ENCODE results near the gene SIMC1. TPM values are rescaled to one million over a fixed set of nuclear protein-coding genes. Genes with fewer than 3 reads are reported as not detected.

Gene SIMC1
- total RNA-seq, 1 donor from 2014 or later: 43.6 TPM

DNA sequence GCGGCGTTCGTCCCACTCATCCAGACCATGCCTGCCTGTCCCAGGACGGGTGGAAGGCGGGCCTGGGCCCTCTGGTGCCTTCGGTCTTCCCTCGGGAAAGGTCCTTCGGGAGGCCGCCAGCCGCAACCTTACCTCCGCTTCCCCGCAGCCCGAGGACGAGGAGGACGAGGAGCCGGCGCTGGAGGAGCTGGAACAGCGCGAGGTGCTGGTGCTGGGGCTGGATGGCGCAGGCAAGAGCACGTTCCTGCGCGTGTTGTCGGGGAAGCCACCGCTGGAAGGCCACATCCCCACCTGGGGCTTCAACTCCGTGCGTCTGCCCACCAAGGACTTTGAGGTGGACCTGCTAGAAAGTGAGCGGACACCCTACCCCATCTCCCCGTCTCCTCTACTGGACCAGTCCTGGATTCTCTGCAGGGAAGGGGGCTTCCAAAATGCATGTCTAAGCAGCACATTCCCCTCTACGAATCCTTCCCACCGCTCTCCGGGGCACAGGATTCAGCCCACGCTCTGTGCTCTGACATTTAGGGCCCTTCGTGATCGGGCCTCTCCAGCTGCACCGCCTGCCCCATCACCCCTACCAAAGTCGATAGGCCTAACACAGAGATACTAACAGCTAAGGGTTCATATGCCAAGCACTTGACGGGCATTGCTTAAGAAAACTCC lies 128.1 kb downstream of the SIMC1 start:
- H3K4me3 Mint-ChIP-seq: peak overlapping the region; percentile 91
- peaks cover 15% of the 10 kb centered on the region for H3K36me3 Mint-ChIP-seq (ENCODE audit: low read depth)

DNA sequence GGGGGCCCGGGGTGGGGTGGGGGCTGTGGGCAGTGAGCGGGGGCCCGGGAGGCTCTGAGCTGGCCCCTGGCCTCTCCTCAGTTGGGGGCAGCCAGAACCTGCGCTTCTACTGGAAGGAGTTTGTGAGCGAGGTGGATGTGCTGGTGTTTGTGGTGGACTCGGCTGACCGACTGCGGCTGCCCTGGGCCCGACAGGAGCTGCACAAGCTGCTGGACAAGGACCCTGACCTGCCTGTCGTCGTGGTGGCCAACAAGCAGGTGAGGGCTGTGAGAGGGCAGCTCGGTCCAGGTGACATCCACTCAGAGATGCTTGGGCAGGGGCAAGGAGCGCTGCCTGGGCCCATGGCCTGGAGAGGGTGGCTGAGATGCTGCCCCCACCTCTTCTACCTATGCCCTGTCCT lies 130.5 kb downstream of the SIMC1 start:
- H3K4me3 Mint-ChIP-seq: no peak overlapping the region
- no peaks in the 10 kb centered on the region for H3K9me3 Mint-ChIP-seq
- no peak overlapping the region for H3K27ac Mint-ChIP-seq (ENCODE audit: unreplicated experiment)
- DNase-seq (ENCODE audit: low read depth, low spot score): no peak
- TF ChIP-seq, protein P1, sequence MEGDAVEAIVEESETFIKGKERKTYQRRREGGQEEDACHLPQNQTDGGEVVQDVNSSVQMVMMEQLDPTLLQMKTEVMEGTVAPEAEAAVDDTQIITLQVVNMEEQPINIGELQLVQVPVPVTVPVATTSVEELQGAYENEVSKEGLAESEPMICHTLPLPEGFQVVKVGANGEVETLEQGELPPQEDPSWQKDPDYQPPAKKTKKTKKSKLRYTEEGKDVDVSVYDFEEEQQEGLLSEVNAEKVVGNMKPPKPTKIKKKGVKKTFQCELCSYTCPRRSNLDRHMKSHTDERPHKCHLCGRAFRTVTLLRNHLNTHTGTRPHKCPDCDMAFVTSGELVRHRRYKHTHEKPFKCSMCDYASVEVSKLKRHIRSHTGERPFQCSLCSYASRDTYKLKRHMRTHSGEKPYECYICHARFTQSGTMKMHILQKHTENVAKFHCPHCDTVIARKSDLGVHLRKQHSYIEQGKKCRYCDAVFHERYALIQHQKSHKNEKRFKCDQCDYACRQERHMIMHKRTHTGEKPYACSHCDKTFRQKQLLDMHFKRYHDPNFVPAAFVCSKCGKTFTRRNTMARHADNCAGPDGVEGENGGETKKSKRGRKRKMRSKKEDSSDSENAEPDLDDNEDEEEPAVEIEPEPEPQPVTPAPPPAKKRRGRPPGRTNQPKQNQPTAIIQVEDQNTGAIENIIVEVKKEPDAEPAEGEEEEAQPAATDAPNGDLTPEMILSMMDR (conservative IDR thresholded peaks at IDR 0.05): no peak
- peaks cover 12% of the 10 kb centered on the region for H3K4me1 Mint-ChIP-seq
- peaks cover 18% of the 10 kb centered on the region for H3K36me3 Mint-ChIP-seq (ENCODE audit: low read depth)
- peaks cover 2% of the 10 kb centered on the region for H3K27me3 Mint-ChIP-seq (ENCODE audit: low read depth)

More for the DNA sequence above, 128.1 kb downstream of the SIMC1 start:
- Mint-ChIP-seq H3K27me3 (ENCODE audit: low read depth) (peaks cover 19% of the 10 kb centered on the region), H3K9me3 (no peaks in the 10 kb centered on the region), H3K27ac (ENCODE audit: unreplicated experiment) (no peak overlapping the region), H3K4me1 (peaks cover 18% of the 10 kb centered on the region)
- DNase-seq (ENCODE audit: low read depth, low spot score): no peak
- TF ChIP-seq, protein P1 (conservative IDR thresholded peaks at IDR 0.05): no peak

DNA sequence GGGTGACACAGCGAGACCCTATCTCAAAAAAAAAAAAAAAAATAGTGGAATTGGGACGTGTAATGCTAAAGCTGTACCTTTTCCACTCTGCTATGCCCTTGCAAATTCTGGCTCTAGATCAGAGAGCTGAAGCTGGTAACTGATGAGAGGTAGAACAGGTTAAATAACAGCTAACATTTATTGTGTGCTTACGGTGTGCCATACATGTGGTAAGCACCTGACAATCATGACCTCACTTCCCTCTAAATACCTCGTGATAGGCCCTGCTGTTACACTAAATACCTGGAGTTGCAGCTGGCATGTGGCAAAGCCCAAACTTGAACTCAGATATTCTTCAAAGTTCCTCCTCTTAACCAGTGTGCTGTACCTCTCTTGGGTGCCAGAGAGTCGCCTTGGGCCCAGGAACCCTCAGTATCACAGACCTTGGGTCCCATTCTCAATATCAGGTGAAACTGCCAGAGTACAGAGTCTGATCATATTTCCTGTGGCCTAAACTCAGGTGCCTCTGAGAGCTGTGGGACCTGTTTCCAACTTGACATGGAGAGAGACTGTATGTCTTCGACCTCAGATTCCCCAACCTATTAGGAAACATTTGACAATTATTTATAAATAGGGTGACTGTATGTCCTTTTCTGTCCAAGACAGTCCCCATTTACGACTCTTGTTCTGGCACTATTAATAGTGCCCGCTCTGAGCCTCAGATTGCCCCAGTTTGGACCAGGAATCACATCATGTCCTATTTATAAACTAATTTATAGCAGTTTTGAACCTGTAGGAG lies 131.9 kb downstream of the SIMC1 start:
- TF ChIP-seq, protein P1 (conservative IDR thresholded peaks at IDR 0.05): no peak
- Mint-ChIP-seq H3K27me3 (ENCODE audit: low read depth) (peaks cover 2% of the 10 kb centered on the region), H3K27ac (ENCODE audit: unreplicated experiment) (no peak overlapping the region), H3K9me3 (no peaks in the 10 kb centered on the region), H3K4me1 (peaks cover 12% of the 10 kb centered on the region), H3K36me3 (ENCODE audit: low read depth) (peaks cover 18% of the 10 kb centered on the region), H3K4me3 (peak overlapping the region; percentile 44)
- no peak for DNase-seq (ENCODE audit: low read depth, low spot score)

DNA sequence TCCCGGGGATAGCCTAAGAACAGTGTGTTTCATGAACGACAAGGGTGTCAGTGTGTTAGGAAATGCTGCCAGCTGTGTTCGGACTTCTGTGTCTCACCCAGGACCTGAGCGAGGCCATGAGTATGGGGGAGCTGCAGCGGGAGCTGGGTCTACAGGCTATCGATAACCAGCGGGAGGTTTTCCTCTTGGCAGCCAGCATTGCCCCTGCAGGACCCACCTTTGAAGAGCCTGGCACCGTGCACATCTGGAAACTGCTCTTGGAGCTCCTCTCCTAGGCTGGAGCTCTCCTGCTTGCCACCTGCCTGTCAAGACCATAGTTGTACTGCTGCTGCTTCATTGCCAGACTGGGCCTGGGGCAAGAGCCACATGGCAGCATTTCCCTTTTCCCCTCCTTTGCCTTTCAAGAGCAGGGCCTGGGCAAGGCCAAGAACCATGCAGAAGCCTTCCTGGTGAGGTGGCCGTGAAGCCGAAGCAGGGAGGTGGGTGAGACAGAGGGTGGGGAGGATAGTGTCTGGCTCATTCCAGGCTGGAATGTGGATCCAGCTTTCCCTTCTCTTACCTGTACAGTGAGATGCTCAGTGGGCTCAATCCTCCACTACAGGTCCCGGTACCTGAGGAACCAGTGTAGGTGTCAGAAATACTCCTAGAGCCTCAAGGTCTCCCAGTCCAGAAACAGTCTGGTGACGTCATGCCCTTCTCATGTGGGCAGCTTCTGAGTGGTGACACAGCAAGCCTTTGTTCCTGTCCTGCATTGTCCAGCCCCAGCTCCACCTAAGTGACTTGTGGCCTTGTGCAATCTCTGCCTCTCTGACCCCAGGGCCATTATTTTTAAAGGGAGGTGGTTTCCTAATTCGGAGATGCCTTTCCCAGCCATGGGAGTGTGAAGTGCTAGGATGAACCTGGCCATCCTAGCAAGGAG lies 133.7 kb downstream of the SIMC1 start:
- Mint-ChIP-seq H3K4me1 (peaks cover 6% of the 10 kb centered on the region), H3K27ac (ENCODE audit: unreplicated experiment) (no peak overlapping the region), H3K36me3 (ENCODE audit: low read depth) (peaks cover 15% of the 10 kb centered on the region), H3K27me3 (ENCODE audit: low read depth) (no peaks in the 10 kb centered on the region), H3K4me3 (no peak overlapping the region), H3K9me3 (no peaks in the 10 kb centered on the region)
- DNase-seq (ENCODE audit: low read depth, low spot score): no peak
- TF ChIP-seq, protein P1 (conservative IDR thresholded peaks at IDR 0.05): no peak

DNA sequence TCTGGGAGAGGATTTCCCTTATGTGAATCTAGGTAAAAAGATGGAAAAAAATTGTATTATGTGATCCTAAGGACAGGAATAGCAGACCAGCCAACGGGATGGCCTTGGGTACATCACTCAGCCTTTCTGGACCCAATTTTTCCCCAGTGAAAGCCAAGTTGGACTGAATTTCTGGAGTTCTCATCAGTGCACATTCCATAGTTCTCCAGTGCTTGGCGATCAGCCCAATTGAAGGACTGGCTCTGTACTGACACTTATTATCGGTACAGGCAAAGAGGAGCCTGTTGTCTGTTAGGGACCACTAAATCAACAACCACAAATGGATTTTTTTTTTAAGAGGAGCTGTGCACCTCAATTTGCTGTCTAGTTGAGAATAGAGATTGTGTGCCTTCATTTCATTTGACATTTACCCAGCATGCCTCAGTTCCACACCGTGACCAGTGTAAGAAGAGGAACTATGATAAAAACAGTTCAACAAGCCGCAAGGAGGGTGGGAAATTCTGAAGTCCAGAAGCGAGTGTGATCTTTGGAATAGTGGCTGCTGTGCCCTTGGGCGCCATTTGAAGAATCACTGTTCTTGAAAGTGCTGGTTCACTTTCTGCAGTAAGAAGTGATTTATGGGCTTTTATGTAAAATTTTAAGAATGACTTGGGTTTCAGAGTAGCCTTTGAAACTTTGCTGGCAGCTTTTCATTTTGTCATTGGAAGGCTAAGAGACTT lies 135.0 kb downstream of the SIMC1 start:
- Mint-ChIP-seq H3K27ac (ENCODE audit: unreplicated experiment) (no peak overlapping the region), H3K4me1 (no peaks in the 10 kb centered on the region), H3K27me3 (ENCODE audit: low read depth) (no peaks in the 10 kb centered on the region), H3K36me3 (ENCODE audit: low read depth) (peaks cover 5% of the 10 kb centered on the region), H3K9me3 (no peaks in the 10 kb centered on the region), H3K4me3 (no peak overlapping the region)
- DNase-seq (ENCODE audit: low read depth, low spot score): no peak
- TF ChIP-seq, protein P1 (conservative IDR thresholded peaks at IDR 0.05): no peak
